Right ventricle myocardium inferior (tissue), 1 donor: ENCODE results near the gene MAP7D3. TPM values are rescaled to one million over a fixed set of nuclear protein-coding genes. Genes with fewer than 3 reads are reported as not detected.

Source experiments
- ATAC-seq: fragments of 200-7000 bp; cut with Tn5 transposase; one replicate; pipeline ENCODE4 v1.9.1; 2020; ENCODE audit warnings: mild to moderate bottlenecking, moderate library complexity
- DNase-seq: peaks from one replicate; pipeline ENCODE4 v3.0.0; 2021; ENCODE audit errors: missing footprints
- intact Hi-C: fragments of 100-400 bp; cut with DNase I; formaldehyde crosslinking; loops from one replicate; pipeline ENCODE4 v1.11.0; 2022
- total RNA-seq: library from RNA; stranded (reverse); fragmentation: NEBNext Ultra II Directional; extraction: Animal tissue kit (Norgen Biotek cat#: 25700); gene quantifications from one replicate; pipeline ENCODE4 v1.2.1, GENCODE V29; 2021
- donor health status: DM: no; HTN: yes; CAD: no; lungs with severe emphysema.

The MAP7D3 gene
- total RNA-seq, 1 donor from 2014 or later = 13.5 TPM

GRCh38 chrX:136211766-136212556 lies 39.2 kb downstream of the MAP7D3 start:
- ATAC-seq (peak; percentile 30), DNase-seq (no peak)
- intact Hi-C loops = no loop called here

GRCh38 chrX:136210806-136211205 lies 40.4 kb downstream of the MAP7D3 start:
- ATAC-seq (peak; percentile 27), DNase-seq (no peak)
- intact Hi-C loops = no loop called here

GRCh38 chrX:136210243-136210642 lies 41.0 kb downstream of the MAP7D3 start:
- DNase-seq = no peak
- ATAC-seq = no peak
- intact Hi-C loops = no loop called here

- no peak for DNase-seq
- intact Hi-C loops = loop anchor here (2.0 to 5.0 kb wide), 2 partner anchors 41 to 182 kb away; no protein-coding TSS in a partner anchor
- no peak for ATAC-seq
Measured at GRCh38 chrX:136209751-136210150, 41.4 kb downstream of the MAP7D3 start.

- ATAC-seq (peak; percentile 54), DNase-seq (peak; percentile 73)
- intact Hi-C loops = loop anchor here (2.0 to 5.0 kb wide), 2 partner anchors 40 to 182 kb away; no protein-coding TSS in a partner anchor
Measured at GRCh38 chrX:136209016-136209738, 42.0 kb downstream of the MAP7D3 start.

- intact Hi-C loops = loop anchor here (5.0 kb wide), 1 partner anchor 180 kb away; no protein-coding TSS in a partner anchor
- ATAC-seq (no peak), DNase-seq (no peak)
Measured at GRCh38 chrX:136207546-136207945, 43.7 kb downstream of the MAP7D3 start.

- intact Hi-C loops = loop anchor here (5.0 kb wide), 1 partner anchor 180 kb away; no protein-coding TSS in a partner anchor
- no peak for ATAC-seq
Measured at GRCh38 chrX:136206916-136207315, 44.3 kb downstream of the MAP7D3 start.

GRCh38 chrX:136205882-136206380 lies 45.3 kb downstream of the MAP7D3 start:
- intact Hi-C loops = loop anchor here (5.0 kb wide), 1 partner anchor 179 kb away; no protein-coding TSS in a partner anchor
- no peak for ATAC-seq
- DNase-seq = no peak

More at GRCh38 chrX:136206916-136207315, 44.3 kb downstream of the MAP7D3 start:
- DNase-seq = no peak

GRCh38 chrX:136204571-136204970 lies 46.6 kb downstream of the MAP7D3 start:
- intact Hi-C loops = no loop called here
- DNase-seq = no peak
- peak; percentile 66 for ATAC-seq

GRCh38 chrX:136203951-136204350 lies 47.2 kb downstream of the MAP7D3 start:
- intact Hi-C loops = no loop called here
- ATAC-seq (no peak), DNase-seq (no peak)

- ATAC-seq (no peak), DNase-seq (no peak)
- intact Hi-C loops = no loop called here
Measured at GRCh38 chrX:136203438-136203837, 47.8 kb downstream of the MAP7D3 start.

GRCh38 chrX:136202889-136203288 lies 48.3 kb downstream of the MAP7D3 start:
- intact Hi-C loops = no loop called here
- ATAC-seq (no peak), DNase-seq (no peak)

- intact Hi-C loops = no loop called here
- no peak for ATAC-seq
- DNase-seq = no peak
Measured at GRCh38 chrX:136201601-136202000, 49.6 kb downstream of the MAP7D3 start.

GRCh38 chrX:136200466-136200865 lies 50.7 kb downstream of the MAP7D3 start:
- intact Hi-C loops = no loop called here
- peak; percentile 40 for ATAC-seq
- DNase-seq = no peak

GRCh38 chrX:136199365-136199764 lies 51.8 kb downstream of the MAP7D3 start:
- ATAC-seq (no peak), DNase-seq (no peak)
- intact Hi-C loops = no loop called here

- no peak for DNase-seq
- ATAC-seq = no peak
- intact Hi-C loops = loop anchor here (1.0 kb wide), 1 partner anchor 28 kb away; no protein-coding TSS in a partner anchor
Measured at GRCh38 chrX:136198678-136199243, 52.4 kb downstream of the MAP7D3 start.

GRCh38 chrX:136198010-136198409 lies 53.2 kb downstream of the MAP7D3 start:
- ATAC-seq (no peak), DNase-seq (no peak)
- intact Hi-C loops = loop anchor here (1.0 kb wide), 1 partner anchor 28 kb away; no protein-coding TSS in a partner anchor

GRCh38 chrX:136196691-136197155 lies 54.5 kb downstream of the MAP7D3 start:
- no peak for ATAC-seq
- DNase-seq = no peak
- intact Hi-C loops = no loop called here

GRCh38 chrX:136195247-136195646 lies 56.0 kb downstream of the MAP7D3 start:
- ATAC-seq = no peak
- no peak for DNase-seq
- intact Hi-C loops = no loop called here
